ENCODE measurements around the gene RBM17.

GRCh38 chr10:6098156-6098555, 9.3 kb downstream of the RBM17 start:
- TF ChIP-seq ATF3 (IDR thresholded peaks at IDR 0.05) (no peak), JUND (IDR thresholded peaks at IDR 0.05) (no peak), RAD21 (IDR thresholded peaks at IDR 0.05) (no peak), HNF4G (IDR thresholded peaks at IDR 0.05) (no peak), GABPA (IDR thresholded peaks at IDR 0.05 in 1 of 2, conservative IDR thresholded peaks at IDR 0.05 in 1 of 2) (no peak), YY1 (IDR thresholded peaks at IDR 0.05) (no peak), FOXA1 (IDR thresholded peaks at IDR 0.05) (no peak)
- TF ChIP-seq, protein P1, sequence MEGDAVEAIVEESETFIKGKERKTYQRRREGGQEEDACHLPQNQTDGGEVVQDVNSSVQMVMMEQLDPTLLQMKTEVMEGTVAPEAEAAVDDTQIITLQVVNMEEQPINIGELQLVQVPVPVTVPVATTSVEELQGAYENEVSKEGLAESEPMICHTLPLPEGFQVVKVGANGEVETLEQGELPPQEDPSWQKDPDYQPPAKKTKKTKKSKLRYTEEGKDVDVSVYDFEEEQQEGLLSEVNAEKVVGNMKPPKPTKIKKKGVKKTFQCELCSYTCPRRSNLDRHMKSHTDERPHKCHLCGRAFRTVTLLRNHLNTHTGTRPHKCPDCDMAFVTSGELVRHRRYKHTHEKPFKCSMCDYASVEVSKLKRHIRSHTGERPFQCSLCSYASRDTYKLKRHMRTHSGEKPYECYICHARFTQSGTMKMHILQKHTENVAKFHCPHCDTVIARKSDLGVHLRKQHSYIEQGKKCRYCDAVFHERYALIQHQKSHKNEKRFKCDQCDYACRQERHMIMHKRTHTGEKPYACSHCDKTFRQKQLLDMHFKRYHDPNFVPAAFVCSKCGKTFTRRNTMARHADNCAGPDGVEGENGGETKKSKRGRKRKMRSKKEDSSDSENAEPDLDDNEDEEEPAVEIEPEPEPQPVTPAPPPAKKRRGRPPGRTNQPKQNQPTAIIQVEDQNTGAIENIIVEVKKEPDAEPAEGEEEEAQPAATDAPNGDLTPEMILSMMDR (IDR thresholded peaks at IDR 0.05; ENCODE audit: low read depth, low read length, missing input control) = no peak
- TF ChIP-seq, protein P2, sequence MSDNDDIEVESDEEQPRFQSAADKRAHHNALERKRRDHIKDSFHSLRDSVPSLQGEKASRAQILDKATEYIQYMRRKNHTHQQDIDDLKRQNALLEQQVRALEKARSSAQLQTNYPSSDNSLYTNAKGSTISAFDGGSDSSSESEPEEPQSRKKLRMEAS (IDR thresholded peaks at IDR 0.05) = no peak
